HEK293T (cell line): ENCODE results near the gene CGNL1.

Experiments
- BHLHE40 ChIP-seq: fragments of 450-650 bp; IDR thresholded peaks from 2 replicates; pipeline ENCODE4 v1.6.1; 2016; ENCODE audit warnings: mild to moderate bottlenecking, moderate library complexity, borderline replicate concordance
- FOXM1 ChIP-seq: fragments of 450-650 bp; IDR thresholded peaks from 2 replicates; pipeline ENCODE4 v1.6.1; 2017; ENCODE audit warnings: mild to moderate bottlenecking, borderline replicate concordance
- HDGF ChIP-seq: fragments of 450-650 bp; IDR thresholded peaks from 2 replicates; pipeline ENCODE4 v1.6.1; 2017; ENCODE audit warnings: antibody characterized with exemption, borderline replicate concordance
- L3MBTL2 ChIP-seq: fragments of 450-650 bp; conservative IDR thresholded peaks from 2 replicates; pipeline ENCODE4 v1.6.1; 2016; ENCODE audit warnings: mild to moderate bottlenecking
- SP1 ChIP-seq: fragments of 450-650 bp; IDR thresholded peaks from 2 replicates; pipeline ENCODE4 v1.6.1; 2017
- SUZ12 ChIP-seq: fragments of 450-650 bp; IDR thresholded peaks from 2 replicates; pipeline ENCODE4 v1.6.1; 2016; ENCODE audit warnings: mild to moderate bottlenecking

DNA sequence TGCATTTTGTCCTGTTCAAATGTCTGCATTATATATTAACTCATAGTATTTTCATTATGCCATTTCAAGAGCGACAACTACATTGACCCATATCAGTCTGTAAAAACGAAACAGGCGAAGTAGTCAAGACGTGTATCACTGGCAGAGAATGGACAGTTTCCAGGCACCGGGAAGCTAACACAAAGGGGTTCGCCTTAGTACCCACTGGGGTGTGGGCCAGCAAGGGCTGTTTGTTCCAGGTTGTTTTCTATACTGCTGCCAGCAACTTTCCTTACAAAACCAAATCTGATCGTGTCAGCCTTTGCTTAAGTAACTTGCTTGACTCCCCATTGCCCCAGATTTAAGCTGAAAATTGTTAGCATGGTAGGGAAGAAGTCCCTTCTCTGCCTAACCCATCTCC is 87.1 kb downstream of the CGNL1 start:
- no peak for TF ChIP-seq HDGF
- no peak for TF ChIP-seq SUZ12
- no peak for TF ChIP-seq FOXM1
- no peak for TF ChIP-seq BHLHE40
- no peak for TF ChIP-seq L3MBTL2
- TF ChIP-seq SP1: no peak
